CD4-positive, alpha-beta T cell treated with Interleukin-12 subunit alpha and Interleukin-12 subunit beta, for 1 hour (primary cell): ENCODE data around the gene ACOT9.
"Not testable (repeated sequence)": the region's sequence is repeated elsewhere in the genome, so short reads cannot be mapped to it uniquely, and the experiment has no call there.

ENCODE experiments used
- DNase-seq: peaks from one replicate; pipeline ENCODE4 v3.0.0-alpha.2; 2020

The ACOT9 gene

GRCh38 chrX:23742697-23743622 is at the start of gene ACOT9:
TSS of gene ACOT9 (minus strand) at chrX:23743276. CDS start at chrX:23743144, 132 bp downstream.
- peak; percentile 75 for DNase-seq

GRCh38 chrX:23790155-23790497 is 47.0 kb upstream of the ACOT9 start:
- no peak for DNase-seq

GRCh38 chrX:23789386-23790154 is 46.5 kb upstream of the ACOT9 start:
- DNase-seq: no peak

GRCh38 chrX:23788946-23789345 is 45.9 kb upstream of the ACOT9 start:
- no peak for DNase-seq

- no peak for DNase-seq
These were observed 45.4 kb upstream of the ACOT9 start for GRCh38 chrX:23788521-23788920.

- no peak for DNase-seq
These were observed 44.7 kb upstream of the ACOT9 start for GRCh38 chrX:23787745-23788118.

- peak; percentile 24 for DNase-seq
These were observed 43.3 kb upstream of the ACOT9 start for GRCh38 chrX:23786268-23786815.

- DNase-seq: no peak
These were observed 42.5 kb upstream of the ACOT9 start for GRCh38 chrX:23785580-23785979.

GRCh38 chrX:23784470-23785331 is 41.6 kb upstream of the ACOT9 start:
- no peak for DNase-seq

- peak; percentile 19 for DNase-seq
These were observed 40.8 kb upstream of the ACOT9 start for GRCh38 chrX:23783589-23784469.

GRCh38 chrX:23782863-23783588 is 40.0 kb upstream of the ACOT9 start, which contains the start of gene SAT1:
TSS of gene SAT1 (plus strand) at chrX:23783173. CDS start at chrX:23783352, 179 bp downstream.
- peak; percentile 95 for DNase-seq

- DNase-seq: no peak
These were observed 39.4 kb upstream of the ACOT9 start for GRCh38 chrX:23782455-23782854.

- no peak for DNase-seq
These were observed 35.9 kb upstream of the ACOT9 start for GRCh38 chrX:23779025-23779424.

- DNase-seq: no peak
These were observed 33.3 kb upstream of the ACOT9 start for GRCh38 chrX:23776363-23776762.

GRCh38 chrX:23773601-23774175 is 30.6 kb upstream of the ACOT9 start:
- DNase-seq: peak; percentile 75

- not testable (repeated sequence) for DNase-seq
These were observed 28.0 kb upstream of the ACOT9 start for GRCh38 chrX:23771086-23771485.

- DNase-seq: no peak
These were observed 27.1 kb upstream of the ACOT9 start for GRCh38 chrX:23770142-23770541.

GRCh38 chrX:23766650-23767551 is 23.8 kb upstream of the ACOT9 start:
- no peak for DNase-seq

- no peak for DNase-seq
These were observed 22.8 kb upstream of the ACOT9 start for GRCh38 chrX:23765868-23766267.
